K562 (cell line): ENCODE measurements around the gene POLR2A. TPM values are rescaled to one million over a fixed set of nuclear protein-coding genes. Genes with fewer than 3 reads are reported as not detected.

Experiments used
- ATAC-seq: fragments of 200-7000 bp; cut with Tn5 transposase; 3 replicates; pipeline ENCODE4 v1.9.1; 2020; ENCODE audit warnings: moderate library complexity
- BruUV-seq: library from RNA; stranded (reverse); fragments of 400-500 nt; replicated peaks from 2 replicates; lab custom pipeline; 2021; lab: Mats Ljungman, UMichigan
- CTCF ChIA-PET: fragments of 300-600 bp; formaldehyde crosslinking; extraction: SDS; loops from one replicate; lab custom pipeline; 2021; ENCODE audit warnings: low intra/inter-chr PET ratio; lab: Yijun Ruan, JAX
- POLR2A ChIA-PET: fragments of 300-600, 350-650 bp; sonication (Branson Sonifier 250); formaldehyde crosslinking; extraction: SDS; loops from one replicate; lab custom pipeline; 2021; ENCODE audit warnings: antibody characterized with exemption, inconsistent platforms; lab: Yijun Ruan, JAX
- DNase-seq, 4 experiments: peaks; one replicate each; pipeline versions ENCODE4 v3.0.0 to v3.0.0-alpha.2; 2011 to 2018; ENCODE audit warnings: low spot score in 3 of 4, mixed read lengths in 3 of 4; ENCODE audit errors: extremely low read depth in 1 of 4
- FAIRE-seq: peaks from 2 replicates; lab custom pipeline; 2011; peaks lifted over from hg19 to GRCh38; lab: Jason Lieb, UNC
- H2AFZ ChIP-seq: 2 replicates; pipeline ENCODE4 v1.6.0; 2011; ENCODE audit warnings: low read depth, low read length, control low read depth, inconsistent platforms
- H3K27ac ChIP-seq: fragments of 200-600 bp; 3 replicates; pipeline ENCODE4 v1.8.0; 2011; ENCODE audit warnings: low read depth, mild to moderate bottlenecking, control low read depth, inconsistent platforms, low read length, moderate library complexity, mixed read lengths; ENCODE audit errors: extremely low read depth
- H3K27me3 ChIP-seq, 2 experiments: fragments of 300-600 bp in 1 of 2; 2 replicates in 1 of 2; 3 replicates in 1 of 2; pipeline versions ENCODE4 v1.6.0 to v1.8.0; 2011; ENCODE audit warnings: inconsistent platforms in 2 of 2, low read length in 2 of 2, mild to moderate bottlenecking in 1 of 2, mixed read lengths in 1 of 2, moderate library complexity in 1 of 2; ENCODE audit not compliant: control insufficient read depth in 2 of 2, insufficient read depth in 2 of 2
- H3K36me3 ChIP-seq: fragments of 300-600 bp; 3 replicates; pipeline ENCODE4 v1.8.0; 2011; ENCODE audit warnings: mild to moderate bottlenecking, low read length, inconsistent platforms; ENCODE audit not compliant: control insufficient read depth, insufficient read depth
- H3K4me1 ChIP-seq, 2 experiments: fragments of 200-600 bp in 1 of 2; replicated peaks in 1 of 2; 2 replicates in 1 of 2; 3 replicates in 1 of 2; pipeline versions ENCODE4 v1.5.1 to v1.8.0; 2011; ENCODE audit warnings: inconsistent platforms in 2 of 2, low read length in 2 of 2, mild to moderate bottlenecking in 1 of 2, mixed read lengths in 1 of 2, moderate library complexity in 1 of 2; ENCODE audit not compliant: control insufficient read depth in 2 of 2, insufficient read depth in 2 of 2
- H3K4me2 ChIP-seq: 2 replicates; pipeline ENCODE4 v1.6.1; 2011; ENCODE audit warnings: low read length, control low read depth, inconsistent platforms, mixed read lengths; ENCODE audit not compliant: insufficient read depth
- H3K4me3 ChIP-seq: fragments of 200-600 bp; sonication (generic), shearing (Covaris generic); 2 replicates; pipeline ENCODE4 v1.5.1; 2016; ENCODE audit warnings: control low read depth, inconsistent platforms
- H3K79me2 ChIP-seq: fragments of 200-600 bp; 3 replicates; pipeline ENCODE4 v1.8.0; 2011; ENCODE audit warnings: low read length, inconsistent platforms; ENCODE audit not compliant: control insufficient read depth, insufficient read depth
- H3K9ac ChIP-seq, 2 experiments: 2 replicates each; pipeline versions ENCODE4 v1.6.0 to v1.6.1; 2011; ENCODE audit warnings: low read depth in 2 of 2, low read length in 2 of 2, control low read depth in 1 of 2, inconsistent platforms in 1 of 2, mild to moderate bottlenecking in 1 of 2, mixed read lengths in 1 of 2; ENCODE audit not compliant: insufficient read depth in 1 of 2
- H3K9me1 ChIP-seq: one replicate; pipeline ENCODE4 v1.6.0; 2011; ENCODE audit warnings: inconsistent platforms, mild to moderate bottlenecking, low read length, moderate library complexity; ENCODE audit not compliant: control insufficient read depth, insufficient read depth
- H3K9me3 ChIP-seq: replicated peaks from 2 replicates; pipeline ENCODE4 v1.5.1; 2011; ENCODE audit warnings: low read depth, low read length, inconsistent platforms; ENCODE audit not compliant: control insufficient read depth, insufficient read depth
- H4K20me1 ChIP-seq: replicated peaks from 2 replicates; pipeline ENCODE4 v1.6.1; 2011; ENCODE audit warnings: low read length, inconsistent platforms, mixed read lengths; ENCODE audit not compliant: control insufficient read depth, insufficient read depth
- FOXM1 ChIP-seq, 2 experiments: fragments of 450-650 bp in 1 of 2; sonication (generic) in 1 of 2; formaldehyde crosslinking in 1 of 2; IDR thresholded peaks; 2 replicates each; pipeline versions ENCODE4 v1.6.1 to v1.9.0; 2017 to 2022; ENCODE audit warnings: low read depth in 2 of 2, mild to moderate bottlenecking in 2 of 2, missing genetic modification reagents in 1 of 2, moderate library complexity in 1 of 2
- ILF3 ChIP-seq: fragments of 450-650 bp; IDR thresholded peaks from 2 replicates; pipeline ENCODE4 v1.6.1; 2018; ENCODE audit warnings: antibody characterized with exemption, mild to moderate bottlenecking, moderate library complexity, borderline replicate concordance
- MAFG ChIP-seq: fragments of 450-650 bp; conservative IDR thresholded peaks from 2 replicates; pipeline ENCODE4 v1.6.1; 2016; ENCODE audit warnings: missing genetic modification characterization, missing compliant biosample characterization
- TAF9B ChIP-seq: fragments of 450-650 bp; IDR thresholded peaks from 2 replicates; pipeline ENCODE4 v1.6.1; 2018; ENCODE audit warnings: mild to moderate bottlenecking; ENCODE audit not compliant: partially characterized antibody
- ZNF324 ChIP-seq: fragments of 250-450 bp; sonication (Bioruptor Pico); IDR thresholded peaks from 2 replicates; pipeline ENCODE4 v1.4.0; 2020; ENCODE audit warnings: mild to moderate bottlenecking
- WGBS: fragments of 100-300 bp; shearing (Covaris generic); methylation state at CpG from one replicate; pipeline ENCODE4 v1.1.6; 2016; ENCODE audit warnings: low coverage, mixed read lengths; ENCODE audit not compliant: insufficient coverage; ENCODE audit errors: missing lambda C conversion rate; 5-methylcytosine and 5-hydroxymethylcytosine counted together
- in situ Hi-C: fragments of 300-500 bp; cut with MboI; formaldehyde crosslinking; loops from 4 replicates; pipeline ENCODE4 v1.15.0; 2018; ENCODE audit warnings: inconsistent platforms, mixed read lengths
- intact Hi-C: fragments of 100-400 bp; cut with micrococcal nuclease; formaldehyde crosslinking; loops from 2 replicates; pipeline ENCODE4 v1.14.2; 2022
- polyA plus RNA-seq, 8 experiments: library from polyadenylated mRNA; depleted of rRNA in 4 of 8; stranded (reverse) in 5 of 8; unstranded in 3 of 8; fragments of >200 nt; fragmentation: Nextera tagmentation in 2 of 8; fragmentation: Illumina TruSeq in 1 of 8; extraction: Ambion mirVana in 2 of 8; extraction: Trizol in 1 of 8; gene quantifications; 2 replicates each; pipeline versions ENCODE4 v1.2.1 to v1.2.3, GENCODE V29; 2011 to 2014; ENCODE audit warnings: inconsistent platforms in 1 of 8, missing spikeins in 1 of 8
- total RNA-seq, 7 experiments: library from RNA; depleted of rRNA in 6 of 7; stranded (reverse); fragments of >200 nt in 6 of 7; fragmentation: Illumina TruSeq in 2 of 7; extraction: Trizol in 2 of 7; gene quantifications; 2 replicates each; pipeline versions ENCODE4 v1.2.1 to v1.2.3, GENCODE V29; 2011 to 2021; ENCODE audit warnings: low replicate concordance in 1 of 7
- TF ChIP-seq, protein P1 (sequence below): fragments of 250-450 bp; sonication (Bioruptor Pico); IDR thresholded peaks from 2 replicates; pipeline ENCODE4 v1.4.0; 2020; ENCODE audit warnings: mild to moderate bottlenecking, moderate library complexity, borderline replicate concordance

POLR2A gene
- total and polyA plus RNA-seq, 9 of the 15 experiments (the other 6 are each of a cell fraction or from before 2014, with no cell fraction given) = 1.3 to 109 (median 12.4) TPM

DNA sequence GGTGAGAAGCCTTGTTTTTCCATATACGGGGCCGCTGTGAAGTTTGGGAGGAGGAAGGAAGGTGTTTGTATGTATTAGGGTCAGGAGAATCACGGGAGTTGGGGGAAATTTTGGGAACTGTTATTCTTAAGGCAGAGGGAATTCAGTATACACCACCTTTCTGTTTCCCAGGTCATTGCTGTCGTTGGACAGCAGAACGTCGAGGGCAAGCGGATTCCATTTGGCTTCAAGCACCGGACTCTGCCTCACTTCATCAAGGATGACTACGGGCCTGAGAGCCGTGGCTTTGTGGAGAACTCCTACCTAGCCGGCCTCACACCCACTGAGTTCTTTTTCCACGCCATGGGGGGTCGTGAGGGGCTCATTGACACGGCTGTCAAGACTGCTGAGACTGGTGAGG lies 17.6 kb downstream of the POLR2A start (continued):
- TF ChIP-seq FOXM1 (IDR thresholded peaks at IDR 0.05; ENCODE audit: low read depth) = no peak
- TF ChIP-seq FOXM1 (CRISPR knock-in tag; IDR thresholded peaks at IDR 0.05; ENCODE audit: low read depth) = no peak
- TF ChIP-seq, protein P1, sequence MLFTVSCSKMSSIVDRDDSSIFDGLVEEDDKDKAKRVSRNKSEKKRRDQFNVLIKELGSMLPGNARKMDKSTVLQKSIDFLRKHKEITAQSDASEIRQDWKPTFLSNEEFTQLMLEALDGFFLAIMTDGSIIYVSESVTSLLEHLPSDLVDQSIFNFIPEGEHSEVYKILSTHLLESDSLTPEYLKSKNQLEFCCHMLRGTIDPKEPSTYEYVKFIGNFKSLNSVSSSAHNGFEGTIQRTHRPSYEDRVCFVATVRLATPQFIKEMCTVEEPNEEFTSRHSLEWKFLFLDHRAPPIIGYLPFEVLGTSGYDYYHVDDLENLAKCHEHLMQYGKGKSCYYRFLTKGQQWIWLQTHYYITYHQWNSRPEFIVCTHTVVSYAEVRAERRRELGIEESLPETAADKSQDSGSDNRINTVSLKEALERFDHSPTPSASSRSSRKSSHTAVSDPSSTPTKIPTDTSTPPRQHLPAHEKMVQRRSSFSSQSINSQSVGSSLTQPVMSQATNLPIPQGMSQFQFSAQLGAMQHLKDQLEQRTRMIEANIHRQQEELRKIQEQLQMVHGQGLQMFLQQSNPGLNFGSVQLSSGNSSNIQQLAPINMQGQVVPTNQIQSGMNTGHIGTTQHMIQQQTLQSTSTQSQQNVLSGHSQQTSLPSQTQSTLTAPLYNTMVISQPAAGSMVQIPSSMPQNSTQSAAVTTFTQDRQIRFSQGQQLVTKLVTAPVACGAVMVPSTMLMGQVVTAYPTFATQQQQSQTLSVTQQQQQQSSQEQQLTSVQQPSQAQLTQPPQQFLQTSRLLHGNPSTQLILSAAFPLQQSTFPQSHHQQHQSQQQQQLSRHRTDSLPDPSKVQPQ (CRISPR knock-in tag) = no peak
- no peak for TF ChIP-seq ILF3
- no peak for TF ChIP-seq TAF9B

DNA sequence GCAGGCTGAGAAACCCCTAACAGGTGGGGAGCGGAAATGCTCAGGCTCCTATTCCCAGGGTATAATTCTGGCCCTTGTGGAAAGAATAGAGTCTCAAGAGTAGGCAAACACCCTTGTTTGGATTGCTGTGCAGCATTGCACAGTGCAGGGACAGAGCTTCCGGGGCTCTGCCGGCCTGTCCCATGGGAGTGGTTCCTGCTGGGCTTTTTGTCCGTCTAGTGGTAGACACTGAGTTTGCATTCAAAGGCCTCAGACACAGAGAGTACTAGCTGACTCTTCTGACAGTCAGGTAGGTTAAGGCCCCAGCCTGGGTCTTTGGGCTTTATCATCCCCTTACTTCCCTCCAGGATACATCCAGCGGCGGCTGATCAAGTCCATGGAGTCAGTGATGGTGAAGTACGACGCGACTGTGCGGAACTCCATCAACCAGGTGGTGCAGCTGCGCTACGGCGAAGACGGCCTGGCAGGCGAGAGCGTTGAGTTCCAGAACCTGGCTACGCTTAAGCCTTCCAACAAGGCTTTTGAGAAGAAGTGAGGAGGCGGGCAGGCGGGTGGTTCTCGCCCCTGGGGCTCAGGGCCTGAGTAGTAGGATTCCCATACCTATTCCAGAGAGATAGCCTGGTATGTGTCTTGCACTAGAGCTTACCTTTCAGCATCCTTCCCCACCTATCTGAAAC lies 18.1 kb downstream of the POLR2A start:
- no peaks in the 10 kb centered on the region for H3K27me3 ChIP-seq
- H3K27ac ChIP-seq = no peak overlapping the region
- no peak overlapping the region for H3K4me3 ChIP-seq
- H3K4me1 ChIP-seq = no peaks in the 10 kb centered on the region
- DNase-seq (peak in 1 of 4 experiments; percentile 9), ATAC-seq (no peak; the same call in 2 of the 3 replicates), FAIRE-seq (no peak)
- H2AFZ ChIP-seq = no peak overlapping the region
- H3K9me1 ChIP-seq = no peaks in the 10 kb centered on the region
- no peaks in the 10 kb centered on the region for H3K79me2 ChIP-seq
- WGBS = 91% methylated on average over 20 of the region's 20 CpGs
- in situ Hi-C loops (no loop called here), intact Hi-C loops (loop anchor here (5.0 kb wide), 1 partner anchor 145 kb away; the partner anchor contains the start of gene TMEM95)
- no peak overlapping the region for H3K9ac ChIP-seq
- no peaks in the 10 kb centered on the region for H4K20me1 ChIP-seq
- ChIA-PET POLR2A (interaction anchor here (0.7 to 1.3 kb wide), 3 partner anchors 9 to 32 kb away, joined by 4 to 6 read pairs (median 6); no protein-coding TSS in a partner anchor), CTCF (no interaction called here)
- no peaks in the 10 kb centered on the region for H3K9me3 ChIP-seq
- no peak overlapping the region for H3K4me2 ChIP-seq
- BruUV-seq = no TSS peak
- TF ChIP-seq MAFG (tag) = no peak
- TF ChIP-seq ZNF324 = no peak
- peaks cover 88% of the 10 kb centered on the region; the same call in 2 of the 3 replicates for H3K36me3 ChIP-seq
